MCF 10A (cell line): ENCODE results near the gene ABHD18. TPM values are rescaled to one million over a fixed set of nuclear protein-coding genes. Genes with fewer than 3 reads are reported as not detected.
"Not testable (repeated sequence)": the region's sequence is repeated elsewhere in the genome, so short reads cannot be mapped to it uniquely, and the experiment has no call there.

Source experiments
- BruUV-seq: library from RNA; stranded (reverse); fragments of 400-500 nt; replicated peaks from 2 replicates; lab custom pipeline; 2021; lab: Mats Ljungman, UMichigan
- CTCF ChIA-PET: fragments of 300-600 bp; sonication (Branson Sonifier 250); formaldehyde crosslinking; extraction: SDS; loops from one replicate; lab custom pipeline; 2021; ENCODE audit warnings: antibody characterized with exemption, inconsistent platforms; lab: Yijun Ruan, JAX
- POLR2A ChIA-PET: fragments of 300-600, 350-650 bp; sonication (Branson Sonifier 250); formaldehyde crosslinking; extraction: SDS; loops from one replicate; lab custom pipeline; 2020; ENCODE audit warnings: antibody characterized with exemption, inconsistent platforms; lab: Yijun Ruan, JAX
- DNase-seq: peaks from one replicate; pipeline ENCODE4 v3.0.0-alpha.2; 2018; ENCODE audit not compliant: unreplicated experiment
- H3K27ac Mint-ChIP-seq: one replicate; pipeline ENCODE4 v1.8.0; 2022; ENCODE audit warnings: mild to moderate bottlenecking, low read depth, mixed read lengths; ENCODE audit not compliant: unreplicated experiment
- H3K27me3 Mint-ChIP-seq: one replicate; pipeline ENCODE4 v1.8.0; 2022; ENCODE audit warnings: mixed read lengths; ENCODE audit not compliant: insufficient read depth, unreplicated experiment
- H3K36me3 Mint-ChIP-seq: one replicate; pipeline ENCODE4 v1.8.0; 2022; ENCODE audit warnings: mild to moderate bottlenecking, moderate library complexity, mixed read lengths; ENCODE audit not compliant: insufficient read depth, unreplicated experiment
- H3K4me1 Mint-ChIP-seq: one replicate; pipeline ENCODE4 v1.8.0; 2022; ENCODE audit warnings: mixed read lengths; ENCODE audit not compliant: insufficient read depth, unreplicated experiment
- H3K4me3 Mint-ChIP-seq: one replicate; pipeline ENCODE4 v1.8.0; 2022; ENCODE audit warnings: mild to moderate bottlenecking, moderate library complexity, mixed read lengths; ENCODE audit not compliant: unreplicated experiment
- H3K9me3 Mint-ChIP-seq: one replicate; pipeline ENCODE4 v1.8.0; 2022; ENCODE audit warnings: mixed read lengths; ENCODE audit not compliant: unreplicated experiment
- CTCF ChIP-seq: fragments of 200-600 bp; IDR thresholded peaks from one replicate; pipeline ENCODE4 v1.8.0; 2022; ENCODE audit warnings: antibody characterized with exemption, mild to moderate bottlenecking; ENCODE audit not compliant: unreplicated experiment
- intact Hi-C: fragments of 100-400 bp; cut with micrococcal nuclease; formaldehyde crosslinking; loops from 2 replicates; pipeline ENCODE4 v1.14.1; 2022
- total RNA-seq: library from RNA; stranded (reverse); gene quantifications from 2 replicates; pipeline ENCODE4 v1.2.3, GENCODE V29; 2022

ABHD18 gene
- total RNA-seq, 1 experiment from 2014 or later: 10.7 TPM

- H3K27me3 Mint-ChIP-seq, H3K27ac Mint-ChIP-seq, intact Hi-C loops, H3K9me3 Mint-ChIP-seq, DNase-seq, BruUV-seq, H3K4me3 Mint-ChIP-seq, H3K4me1 Mint-ChIP-seq, H3K36me3 Mint-ChIP-seq: not testable (repeated sequence)
- ChIA-PET POLR2A (interaction anchor here (0.6 kb wide), 1 partner anchor 54 kb away, joined by 3 read pairs; no protein-coding TSS in a partner anchor), CTCF (interaction anchor here (0.8 kb wide), 1 partner anchor 58 kb away, joined by 3 read pairs; no protein-coding TSS in a partner anchor)
These were observed 90.4 kb downstream of the ABHD18 start for GRCh38 chr4:128055441-128056206.

- H3K4me3 Mint-ChIP-seq: no peak overlapping the region
- DNase-seq: no peak
- intact Hi-C loops: no loop called here
- no peaks in the 10 kb centered on the region for H3K27me3 Mint-ChIP-seq
- TF ChIP-seq CTCF: no peak
- no TSS peak for BruUV-seq
- CTCF ChIA-PET: interaction anchor here (0.8 kb wide), 1 partner anchor 59 kb away, joined by 3 read pairs; no protein-coding TSS in a partner anchor
- no peak overlapping the region for H3K27ac Mint-ChIP-seq
- H3K9me3 Mint-ChIP-seq: no peaks in the 10 kb centered on the region
- no peaks in the 10 kb centered on the region for H3K36me3 Mint-ChIP-seq
- no peaks in the 10 kb centered on the region for H3K4me1 Mint-ChIP-seq
- POLR2A ChIA-PET: interaction anchor here (0.7 kb wide), 1 partner anchor 92 kb away, joined by 3 read pairs; no protein-coding TSS in a partner anchor
These were observed 91.2 kb downstream of the ABHD18 start for GRCh38 chr4:128056396-128056795.

- peak overlapping the region; percentile 91 for H3K4me3 Mint-ChIP-seq
- DNase-seq: no peak
- no peak for TF ChIP-seq CTCF
- H3K27me3 Mint-ChIP-seq: no peaks in the 10 kb centered on the region
- intact Hi-C loops: loop anchor here (2.0 to 10.0 kb wide), 3 partner anchors 175 to 277 kb away; partner anchors contain the start of genes HSPA4L, PGRMC2 and PLK4
- no peaks in the 10 kb centered on the region for H3K9me3 Mint-ChIP-seq
- POLR2A ChIA-PET: interaction anchor here (0.7 to 3.8 kb wide), 25 partner anchors 9 to 752 kb away, joined by 3 to 89 read pairs (median 5); partner anchors contain the start of genes ABHD18, HSPA4L, JADE1 and MFSD8
- CTCF ChIA-PET: interaction anchor here (0.7 to 1.2 kb wide), 2 partner anchors 9 to 94 kb away, joined by 3 to 4 read pairs; no protein-coding TSS in a partner anchor
- H3K4me1 Mint-ChIP-seq: peaks cover 3% of the 10 kb centered on the region
- peak overlapping the region; percentile 96 for H3K27ac Mint-ChIP-seq
- peaks cover 6% of the 10 kb centered on the region for H3K36me3 Mint-ChIP-seq
- TSS peak; percentile 93 for BruUV-seq
These were observed 95.0 kb downstream of the ABHD18 start for GRCh38 chr4:128060121-128060698.

- no TSS peak for BruUV-seq
- POLR2A ChIA-PET: interaction anchor here (0.7 to 3.8 kb wide), 32 partner anchors 9 to 1032 kb away, joined by 3 to 89 read pairs (median 4); partner anchors contain the start of genes ABHD18, HSPA4L, JADE1 and MFSD8
- peak within 1 kb of the TSS; percentile 96 for H3K27ac Mint-ChIP-seq
- H3K36me3 Mint-ChIP-seq: peaks cover 6% of the 10 kb centered on the region
- H3K27me3 Mint-ChIP-seq: no peaks in the 10 kb centered on the region
- intact Hi-C loops: loop anchor here (2.0 to 10.0 kb wide), 3 partner anchors 176 to 278 kb away; partner anchors contain the start of genes HSPA4L, PGRMC2 and PLK4
- H3K9me3 Mint-ChIP-seq: no peaks in the 10 kb centered on the region
- peak; percentile 97 for DNase-seq
- no peak for TF ChIP-seq CTCF
- H3K4me1 Mint-ChIP-seq: peaks cover 6% of the 10 kb centered on the region
- H3K4me3 Mint-ChIP-seq: peak within 1 kb of the TSS; percentile 91
- CTCF ChIA-PET: interaction anchor here (1.2 kb wide), 1 partner anchor 95 kb away, joined by 3 read pairs; no protein-coding TSS in a partner anchor
These were observed 95.7 kb downstream of the ABHD18 start, which contains the start of gene LARP1B for GRCh38 chr4:128060699-128061565. Gene LARP1B (plus strand): TSS chr4:128061312. CDS start chr4:128074952, 13,640 bp downstream.
